Measurements from ENCODE around the gene BCL2L13.
"Not testable (repeated sequence)": the region's sequence is repeated elsewhere in the genome, so short reads cannot be mapped to it uniquely, and the experiment has no call there.

Gene BCL2L13

GRCh38 chr22:17638432-17639246 lies at the start of gene BCL2L13:
Gene BCL2L13, plus strand, starts transcription at chr22:17638757. Its CDS starts 16,955 bp downstream, at chr22:17655712.
- DNase-seq: peak; percentile 95

GRCh38 chr22:17589810-17590375 lies 48.7 kb upstream of the BCL2L13 start:
- DNase-seq: no peak

- DNase-seq: no peak
Measured at GRCh38 chr22:17590586-17590985, 48.0 kb upstream of the BCL2L13 start.

- DNase-seq: no peak
Measured at GRCh38 chr22:17592201-17592600, 46.4 kb upstream of the BCL2L13 start.

- no peak for DNase-seq
Measured at GRCh38 chr22:17596226-17596625, 42.3 kb upstream of the BCL2L13 start.

GRCh38 chr22:17597217-17597616 lies 41.3 kb upstream of the BCL2L13 start:
- no peak for DNase-seq

GRCh38 chr22:17598318-17598717 lies 40.2 kb upstream of the BCL2L13 start:
- no peak for DNase-seq

GRCh38 chr22:17601031-17601430 lies 37.5 kb upstream of the BCL2L13 start:
- no peak for DNase-seq

GRCh38 chr22:17603668-17604067 lies 34.9 kb upstream of the BCL2L13 start:
- no peak for DNase-seq

- no peak for DNase-seq
Measured at GRCh38 chr22:17606496-17606895, 32.1 kb upstream of the BCL2L13 start.

- no peak for DNase-seq
Measured at GRCh38 chr22:17607891-17608521, 30.6 kb upstream of the BCL2L13 start.

- DNase-seq: no peak
Measured at GRCh38 chr22:17612057-17612456, 26.5 kb upstream of the BCL2L13 start.

- DNase-seq: no peak
Measured at GRCh38 chr22:17613280-17613679, 25.3 kb upstream of the BCL2L13 start.

- no peak for DNase-seq
Measured at GRCh38 chr22:17627961-17628405, 10.6 kb upstream of the BCL2L13 start.

- peak; percentile 96 for DNase-seq
Measured at GRCh38 chr22:17628406-17629172, 10.0 kb upstream of the BCL2L13 start, which contains the start of gene ATP6V1E1. Gene ATP6V1E1, minus strand, starts transcription at chr22:17628749. Its CDS starts 114 bp downstream, at chr22:17628635.

- no peak for DNase-seq
Measured at GRCh38 chr22:17629173-17629489, 9.4 kb upstream of the BCL2L13 start.

- DNase-seq: no peak
Measured at GRCh38 chr22:17629641-17630040, 8.9 kb upstream of the BCL2L13 start.

- no peak for DNase-seq
Measured at GRCh38 chr22:17631076-17631565, 7.4 kb upstream of the BCL2L13 start.

GRCh38 chr22:17633217-17633997 lies 5.2 kb upstream of the BCL2L13 start:
- DNase-seq: no peak

- DNase-seq: no peak
Measured at GRCh38 chr22:17633998-17634323, 4.6 kb upstream of the BCL2L13 start.

- DNase-seq: no peak
Measured at GRCh38 chr22:17634696-17635095, 3.9 kb upstream of the BCL2L13 start.

GRCh38 chr22:17636850-17637249 lies 1.7 kb upstream of the BCL2L13 start:
- DNase-seq: not testable (repeated sequence)

All from activated CD8-positive, alpha-beta memory T cell treated with anti-CD3 and anti-CD28 coated beads for 24 hours (primary cell).